Hepatocyte (in vitro differentiated cells): ENCODE data around the gene OR8J3. TPM values are rescaled to one million over a fixed set of nuclear protein-coding genes. Genes with fewer than 3 reads are reported as not detected.

Source experiments
- DNase-seq: peaks from one replicate; pipeline ENCODE4 v3.0.0-alpha.2; 2016; ENCODE audit warnings: low spot score
- H2AFZ ChIP-seq: fragments of 200-600 bp; sonication (generic); 2 replicates; pipeline ENCODE4 v1.6.0; 2016; ENCODE audit warnings: antibody characterized with exemption, mild to moderate bottlenecking
- H3K27ac ChIP-seq: fragments of 200-600 bp; sonication (generic); 2 replicates; pipeline ENCODE4 v1.5.1; 2016; ENCODE audit warnings: mild to moderate bottlenecking
- H3K27me3 ChIP-seq: fragments of 200-600 bp; sonication (generic); 2 replicates; pipeline ENCODE4 v1.6.1; 2016
- H3K36me3 ChIP-seq: fragments of 200-600 bp; sonication (generic); replicated peaks from 2 replicates; pipeline ENCODE4 v1.5.1; 2016; ENCODE audit warnings: low read depth; ENCODE audit not compliant: insufficient read depth
- H3K4me1 ChIP-seq: fragments of 200-600 bp; sonication (generic); 2 replicates; pipeline ENCODE4 v1.5.1; 2016; ENCODE audit warnings: mild to moderate bottlenecking, moderate library complexity; ENCODE audit not compliant: insufficient read depth
- H3K4me2 ChIP-seq: fragments of 200-600 bp; sonication (generic); 2 replicates; pipeline ENCODE4 v1.6.0; 2016
- H3K4me3 ChIP-seq: fragments of 200-600 bp; sonication (generic); 2 replicates; pipeline ENCODE4 v1.5.1; 2016; ENCODE audit warnings: mild to moderate bottlenecking
- H3K79me2 ChIP-seq: fragments of 200-600 bp; sonication (generic); 2 replicates; pipeline ENCODE4 v1.6.0; 2017; ENCODE audit warnings: mild to moderate bottlenecking
- H3K9me2 ChIP-seq: fragments of 200-600 bp; sonication (generic); replicated peaks from 2 replicates; pipeline ENCODE4 v1.6.0; 2017; ENCODE audit warnings: mild to moderate bottlenecking; ENCODE audit not compliant: insufficient read depth
- H3K9me3 ChIP-seq: fragments of 200-600 bp; sonication (generic); 2 replicates; pipeline ENCODE4 v1.5.1; 2016; ENCODE audit warnings: low read depth, mild to moderate bottlenecking
- H4K20me1 ChIP-seq: fragments of 200-600 bp; sonication (generic); 2 replicates; pipeline ENCODE4 v1.6.0; 2016; ENCODE audit warnings: mild to moderate bottlenecking; ENCODE audit not compliant: insufficient read depth, poor library complexity, severe bottlenecking
- EZH2 ChIP-seq: fragments of 200-600 bp; sonication (generic); IDR thresholded peaks from 2 replicates; pipeline ENCODE4 v1.6.1; 2016; ENCODE audit warnings: antibody characterized with exemption, mild to moderate bottlenecking, borderline replicate concordance
- EZH2phosphoT487 ChIP-seq: fragments of 200-600 bp; sonication (generic); IDR thresholded peaks from one replicate; pipeline ENCODE4 v1.6.1; 2018; ENCODE audit warnings: antibody characterized with exemption, mild to moderate bottlenecking, low read depth, moderate library complexity; ENCODE audit not compliant: unreplicated experiment, severe bottlenecking
- WGBS: methylation state at CpG from one replicate; pipeline ENCODE4 v1.1.6; 2016; ENCODE audit warnings: low lambda C conversion rate; ENCODE audit errors: missing lambda C conversion rate; 5-methylcytosine and 5-hydroxymethylcytosine counted together
- polyA plus RNA-seq: library from polyadenylated mRNA; unstranded; fragments of >200 nt; fragmentation: Nextera tagmentation; extraction: Ambion mirVana; gene quantifications from 2 replicates; pipeline ENCODE4 v1.2.1, GENCODE V29; 2016
- total RNA-seq: library from RNA; depleted of rRNA; stranded (reverse); fragments of >200 nt; gene quantifications from 2 replicates; pipeline ENCODE4 v1.2.3, GENCODE V29; 2014
- TF ChIP-seq, protein P1 (sequence below): fragments of 200-600 bp; sonication (generic); IDR thresholded peaks from 2 replicates; pipeline ENCODE4 v1.5.1; 2016; ENCODE audit warnings: antibody characterized with exemption, mild to moderate bottlenecking; ENCODE audit not compliant: poor library complexity

OR8J3 gene
- total and polyA plus RNA-seq, 2 experiments from 2014 or later: not detected

DNA sequence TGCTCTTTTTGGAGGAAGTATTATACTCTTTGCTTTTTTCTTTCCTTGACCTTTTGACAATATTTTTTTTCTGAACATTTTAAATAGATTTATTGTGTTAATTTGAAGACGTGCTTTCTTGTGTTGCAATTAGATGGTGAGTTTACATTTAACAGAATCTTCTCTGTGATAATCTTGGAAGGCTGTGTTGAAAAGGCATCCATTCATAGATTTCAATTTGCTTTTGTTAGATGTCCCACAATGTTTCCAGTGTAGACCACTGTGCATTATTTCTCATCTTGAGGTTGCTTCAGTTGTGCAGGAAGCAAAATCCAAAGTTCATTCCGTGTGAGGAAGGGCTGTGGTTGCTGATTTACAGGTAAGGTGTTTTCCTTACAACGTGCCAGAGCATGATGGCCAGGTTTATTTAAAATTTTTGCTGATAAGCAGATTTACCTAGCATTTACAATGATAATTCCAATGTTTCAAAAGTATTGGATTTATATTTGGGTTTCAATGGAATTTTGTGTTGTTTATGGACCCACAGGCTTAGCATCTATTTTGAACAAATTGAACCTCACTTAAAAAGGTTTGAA is 32.3 kb upstream of the OR8J3 start:
- no peaks in the 10 kb centered on the region for H3K27me3 ChIP-seq
- peaks cover 5% of the 10 kb centered on the region for H3K4me1 ChIP-seq
- H2AFZ ChIP-seq: no peak overlapping the region
- H3K4me2 ChIP-seq: peak overlapping the region; percentile 59
- DNase-seq: peak; percentile 57
- no peaks in the 10 kb centered on the region for H3K36me3 ChIP-seq
- no peaks in the 10 kb centered on the region for H3K9me2 ChIP-seq
- H3K27ac ChIP-seq: peak overlapping the region; percentile 71
- TF ChIP-seq, protein P1, sequence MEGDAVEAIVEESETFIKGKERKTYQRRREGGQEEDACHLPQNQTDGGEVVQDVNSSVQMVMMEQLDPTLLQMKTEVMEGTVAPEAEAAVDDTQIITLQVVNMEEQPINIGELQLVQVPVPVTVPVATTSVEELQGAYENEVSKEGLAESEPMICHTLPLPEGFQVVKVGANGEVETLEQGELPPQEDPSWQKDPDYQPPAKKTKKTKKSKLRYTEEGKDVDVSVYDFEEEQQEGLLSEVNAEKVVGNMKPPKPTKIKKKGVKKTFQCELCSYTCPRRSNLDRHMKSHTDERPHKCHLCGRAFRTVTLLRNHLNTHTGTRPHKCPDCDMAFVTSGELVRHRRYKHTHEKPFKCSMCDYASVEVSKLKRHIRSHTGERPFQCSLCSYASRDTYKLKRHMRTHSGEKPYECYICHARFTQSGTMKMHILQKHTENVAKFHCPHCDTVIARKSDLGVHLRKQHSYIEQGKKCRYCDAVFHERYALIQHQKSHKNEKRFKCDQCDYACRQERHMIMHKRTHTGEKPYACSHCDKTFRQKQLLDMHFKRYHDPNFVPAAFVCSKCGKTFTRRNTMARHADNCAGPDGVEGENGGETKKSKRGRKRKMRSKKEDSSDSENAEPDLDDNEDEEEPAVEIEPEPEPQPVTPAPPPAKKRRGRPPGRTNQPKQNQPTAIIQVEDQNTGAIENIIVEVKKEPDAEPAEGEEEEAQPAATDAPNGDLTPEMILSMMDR: no peak
- TF ChIP-seq EZH2phosphoT487: no peak
- TF ChIP-seq EZH2: no peak
- WGBS: 48% methylated on average over 3 of the region's 3 CpGs
- no peaks in the 10 kb centered on the region for H4K20me1 ChIP-seq
- H3K4me3 ChIP-seq: no peak overlapping the region
- H3K9me3 ChIP-seq: no peaks in the 10 kb centered on the region
- H3K79me2 ChIP-seq: no peaks in the 10 kb centered on the region

DNA sequence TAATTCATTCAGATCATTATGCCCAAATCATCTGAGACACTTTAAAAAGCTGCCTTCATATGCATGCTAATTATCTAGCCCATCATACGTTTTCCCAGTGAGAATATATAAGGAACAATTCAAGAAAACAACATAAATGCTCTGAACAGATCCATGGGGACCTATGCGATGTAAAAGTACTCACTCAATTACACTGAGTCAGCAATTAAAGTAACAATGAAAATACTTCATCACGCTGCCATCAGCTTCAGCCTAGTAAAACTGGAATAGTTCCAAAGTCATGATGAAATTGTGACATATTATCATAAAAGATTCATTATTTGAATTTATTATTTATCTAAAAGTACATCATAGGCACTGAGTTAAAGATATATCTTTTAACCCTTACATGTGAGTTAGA is 23.8 kb upstream of the OR8J3 start:
- 65% methylated on average over 3 of the region's 3 CpGs for WGBS
- H4K20me1 ChIP-seq: no peaks in the 10 kb centered on the region

DNA sequence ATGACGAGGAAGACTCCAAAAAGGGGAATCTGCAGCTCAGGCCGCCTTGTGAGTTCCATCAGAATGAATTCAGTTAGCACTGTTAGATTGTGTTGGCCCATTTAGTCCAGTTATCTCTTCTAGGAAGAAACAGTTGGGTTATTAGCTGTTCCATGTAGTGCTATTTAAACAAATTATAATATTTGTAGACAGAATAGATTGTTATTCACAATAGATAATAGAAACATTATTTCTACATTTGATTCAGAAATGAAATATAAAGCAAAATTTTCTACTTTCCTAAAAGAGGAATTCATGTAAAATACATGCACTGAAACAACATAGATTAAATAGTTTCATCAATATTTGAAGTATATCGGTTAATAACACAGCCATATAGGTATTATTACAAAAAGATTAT is 20.2 kb upstream of the OR8J3 start, which contains the start of gene OR8K5:
TSS of gene OR8K5 (minus strand) at position 101 of the 400 bp plus-strand sequence. CDS start at position 101, 0 bp downstream.
- 94% methylated on average over 3 of the region's 3 CpGs for WGBS
- no peaks in the 10 kb centered on the region for H3K9me3 ChIP-seq
- no peaks in the 10 kb centered on the region for H3K36me3 ChIP-seq
- H4K20me1 ChIP-seq: no peaks in the 10 kb centered on the region
- no peaks in the 10 kb centered on the region for H3K79me2 ChIP-seq
- no peak within 1 kb of the TSS for H3K4me2 ChIP-seq
- no peak within 1 kb of the TSS for H3K4me3 ChIP-seq
- H3K9me2 ChIP-seq: no peaks in the 10 kb centered on the region
- H3K27ac ChIP-seq: no peak within 1 kb of the TSS
- H3K27me3 ChIP-seq: no peaks in the 10 kb centered on the region
- H2AFZ ChIP-seq: no peak within 1 kb of the TSS
- H3K4me1 ChIP-seq: no peaks in the 10 kb centered on the region
- TF ChIP-seq EZH2 (no peak), EZH2phosphoT487 (no peak)
- TF ChIP-seq, protein P1: no peak
- no peak for DNase-seq

More for the DNA sequence above, 23.8 kb upstream of the OR8J3 start:
- H3K9me2 ChIP-seq: no peaks in the 10 kb centered on the region
- TF ChIP-seq, protein P1: no peak
- no peak for TF ChIP-seq EZH2
- TF ChIP-seq EZH2phosphoT487: no peak
- H3K9me3 ChIP-seq: no peaks in the 10 kb centered on the region
- H3K4me1 ChIP-seq: no peaks in the 10 kb centered on the region
- H3K4me3 ChIP-seq: no peak overlapping the region
- no peak overlapping the region for H2AFZ ChIP-seq
- H3K4me2 ChIP-seq: no peak overlapping the region
- no peak overlapping the region for H3K27ac ChIP-seq
- no peak for DNase-seq
- H3K27me3 ChIP-seq: no peaks in the 10 kb centered on the region
- H3K36me3 ChIP-seq: no peaks in the 10 kb centered on the region
- H3K79me2 ChIP-seq: no peaks in the 10 kb centered on the region
